ENCODE measurements around the gene ABHD1. TPM values are rescaled to one million over a fixed set of nuclear protein-coding genes. Genes with fewer than 3 reads are reported as not detected.

The ABHD1 gene
- total RNA-seq, 1 donor from 2014 or later: 0.51 TPM

GRCh38 chr2:27158468-27158867 lies 34.9 kb downstream of the ABHD1 start:
- H3K9me3 Mint-ChIP-seq: no peaks in the 10 kb centered on the region
- no peak overlapping the region for H3K27ac Mint-ChIP-seq
- no peaks in the 10 kb centered on the region for H3K27me3 Mint-ChIP-seq
- H3K4me1 Mint-ChIP-seq (ENCODE audit: unreplicated experiment): no peaks in the 10 kb centered on the region
- no peaks in the 10 kb centered on the region for H3K36me3 Mint-ChIP-seq
- no peak overlapping the region for H3K4me3 Mint-ChIP-seq
- no peak for DNase-seq (ENCODE audit: extremely low spot score, unreplicated experiment)
- TF ChIP-seq, protein P1, sequence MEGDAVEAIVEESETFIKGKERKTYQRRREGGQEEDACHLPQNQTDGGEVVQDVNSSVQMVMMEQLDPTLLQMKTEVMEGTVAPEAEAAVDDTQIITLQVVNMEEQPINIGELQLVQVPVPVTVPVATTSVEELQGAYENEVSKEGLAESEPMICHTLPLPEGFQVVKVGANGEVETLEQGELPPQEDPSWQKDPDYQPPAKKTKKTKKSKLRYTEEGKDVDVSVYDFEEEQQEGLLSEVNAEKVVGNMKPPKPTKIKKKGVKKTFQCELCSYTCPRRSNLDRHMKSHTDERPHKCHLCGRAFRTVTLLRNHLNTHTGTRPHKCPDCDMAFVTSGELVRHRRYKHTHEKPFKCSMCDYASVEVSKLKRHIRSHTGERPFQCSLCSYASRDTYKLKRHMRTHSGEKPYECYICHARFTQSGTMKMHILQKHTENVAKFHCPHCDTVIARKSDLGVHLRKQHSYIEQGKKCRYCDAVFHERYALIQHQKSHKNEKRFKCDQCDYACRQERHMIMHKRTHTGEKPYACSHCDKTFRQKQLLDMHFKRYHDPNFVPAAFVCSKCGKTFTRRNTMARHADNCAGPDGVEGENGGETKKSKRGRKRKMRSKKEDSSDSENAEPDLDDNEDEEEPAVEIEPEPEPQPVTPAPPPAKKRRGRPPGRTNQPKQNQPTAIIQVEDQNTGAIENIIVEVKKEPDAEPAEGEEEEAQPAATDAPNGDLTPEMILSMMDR (conservative IDR thresholded peaks at IDR 0.05): no peak

DNA sequence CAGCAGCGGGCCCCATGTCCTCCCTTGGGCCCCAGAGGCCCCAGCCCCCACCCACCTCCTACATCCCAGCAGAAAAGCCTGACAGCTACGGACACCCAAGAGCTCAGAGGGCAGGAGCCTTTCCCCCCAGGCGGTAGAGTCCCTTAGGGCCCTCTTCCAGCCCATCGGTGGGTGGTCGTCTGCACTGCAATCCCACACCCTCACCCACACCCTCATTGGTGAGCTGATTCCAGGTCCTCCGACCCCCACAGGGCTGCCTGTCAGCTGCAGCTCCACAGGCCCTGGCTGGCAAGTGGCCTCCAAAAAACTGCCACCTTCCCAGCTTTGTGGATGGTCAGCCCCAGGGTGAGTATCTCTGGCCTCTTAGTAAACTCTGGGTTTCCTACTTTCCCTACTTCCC lies 35.7 kb downstream of the ABHD1 start:
- Mint-ChIP-seq H3K9me3 (no peaks in the 10 kb centered on the region), H3K4me1 (ENCODE audit: unreplicated experiment) (no peaks in the 10 kb centered on the region), H3K4me3 (no peak overlapping the region), H3K36me3 (no peaks in the 10 kb centered on the region), H3K27me3 (no peaks in the 10 kb centered on the region), H3K27ac (no peak overlapping the region)
- DNase-seq (ENCODE audit: extremely low spot score, unreplicated experiment): no peak
- TF ChIP-seq, protein P1 (conservative IDR thresholded peaks at IDR 0.05): no peak

- no peaks in the 10 kb centered on the region for H3K4me1 Mint-ChIP-seq (ENCODE audit: unreplicated experiment)
- no peaks in the 10 kb centered on the region for H3K9me3 Mint-ChIP-seq
These were observed 36.6 kb downstream of the ABHD1 start for GRCh38 chr2:27160191-27160590.

DNA sequence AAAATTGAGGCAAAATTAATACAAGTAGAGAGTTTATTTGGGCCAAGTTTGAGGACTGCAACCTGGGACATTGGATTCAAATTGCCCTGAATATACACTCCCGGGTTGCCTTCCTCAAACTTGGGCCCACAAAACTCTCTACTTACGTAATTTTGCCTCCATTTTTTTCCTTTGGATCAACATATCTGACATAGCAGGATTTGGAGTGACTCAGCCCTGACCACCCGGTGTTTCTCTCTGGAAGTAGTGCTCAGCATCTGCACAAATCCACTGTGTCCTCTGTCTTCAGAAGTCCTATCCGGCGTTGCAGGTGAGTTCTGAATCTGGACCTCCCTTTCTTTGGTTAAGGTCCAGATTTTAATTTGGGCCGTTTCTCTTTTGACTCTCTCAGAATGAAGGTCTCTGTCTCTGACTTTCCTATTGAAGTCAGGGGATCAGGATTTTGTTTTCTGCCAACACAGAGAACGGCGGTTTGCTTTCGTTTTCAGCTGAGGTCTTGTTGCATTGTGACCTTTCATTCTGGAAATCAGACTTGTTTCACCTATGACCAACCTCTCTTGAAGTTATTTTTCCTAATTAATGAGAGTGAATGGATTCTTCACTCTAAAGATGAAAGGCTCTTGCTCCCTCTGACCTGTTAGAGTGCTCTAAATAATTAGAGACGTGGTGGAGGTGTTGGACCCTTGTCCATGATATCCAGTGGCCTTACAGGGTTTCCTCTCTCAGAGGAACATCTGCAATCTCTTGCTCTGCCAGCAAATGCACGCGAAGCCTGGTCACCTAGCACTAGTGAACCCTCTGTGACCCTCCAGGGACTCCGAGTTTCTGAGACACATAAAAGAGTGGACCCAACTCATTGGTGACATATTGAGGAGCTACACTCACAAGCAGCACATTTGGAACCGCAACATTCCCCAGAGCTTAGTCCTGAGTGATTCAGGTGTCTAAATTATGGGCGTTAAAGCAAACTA lies 38.8 kb downstream of the ABHD1 start:
- no peak overlapping the region for H3K4me3 Mint-ChIP-seq
- H3K9me3 Mint-ChIP-seq: no peaks in the 10 kb centered on the region
- no peak for DNase-seq (ENCODE audit: extremely low spot score, unreplicated experiment)
- TF ChIP-seq, protein P1 (conservative IDR thresholded peaks at IDR 0.05): no peak
- no peaks in the 10 kb centered on the region for H3K36me3 Mint-ChIP-seq
- H3K27ac Mint-ChIP-seq: no peak overlapping the region
- H3K27me3 Mint-ChIP-seq: peaks cover 3% of the 10 kb centered on the region
- H3K4me1 Mint-ChIP-seq (ENCODE audit: unreplicated experiment): no peaks in the 10 kb centered on the region

More at GRCh38 chr2:27160191-27160590, 36.6 kb downstream of the ABHD1 start:
- Mint-ChIP-seq H3K27me3 (no peaks in the 10 kb centered on the region), H3K27ac (no peak overlapping the region), H3K36me3 (no peaks in the 10 kb centered on the region), H3K4me3 (no peak overlapping the region)
- DNase-seq (ENCODE audit: extremely low spot score, unreplicated experiment): no peak
- TF ChIP-seq, protein P1 (conservative IDR thresholded peaks at IDR 0.05): no peak

GRCh38 chr2:27164960-27165763 lies 41.5 kb downstream of the ABHD1 start:
- Mint-ChIP-seq H3K4me3 (no peak overlapping the region), H3K27ac (no peak overlapping the region), H3K36me3 (no peaks in the 10 kb centered on the region), H3K9me3 (no peaks in the 10 kb centered on the region), H3K4me1 (ENCODE audit: unreplicated experiment) (no peaks in the 10 kb centered on the region), H3K27me3 (peaks cover 15% of the 10 kb centered on the region)
- TF ChIP-seq, protein P1 (conservative IDR thresholded peaks at IDR 0.05): no peak
- DNase-seq (ENCODE audit: extremely low spot score, unreplicated experiment): no peak

All from type B pancreatic cell (in vitro differentiated cells).